HG03196 (cell line): ENCODE measurements around the gene RAB17.

ENCODE experiments used
- ATAC-seq: cut with Tn5 transposase; IDR thresholded peaks from one replicate; pipeline ENCODE4 v1.9.1; 2021; ENCODE audit not compliant: unreplicated experiment

RAB17 gene

GRCh38 chr2:237581326-237581725 lies 9.2 kb downstream of the RAB17 start:
- no peak for ATAC-seq

- no peak for ATAC-seq
These were observed 12.3 kb downstream of the RAB17 start for GRCh38 chr2:237577956-237578870.

- ATAC-seq: no peak
These were observed 13.1 kb downstream of the RAB17 start for GRCh38 chr2:237577458-237577857.

GRCh38 chr2:237576974-237577373 lies 13.6 kb downstream of the RAB17 start:
- ATAC-seq: no peak

DNA sequence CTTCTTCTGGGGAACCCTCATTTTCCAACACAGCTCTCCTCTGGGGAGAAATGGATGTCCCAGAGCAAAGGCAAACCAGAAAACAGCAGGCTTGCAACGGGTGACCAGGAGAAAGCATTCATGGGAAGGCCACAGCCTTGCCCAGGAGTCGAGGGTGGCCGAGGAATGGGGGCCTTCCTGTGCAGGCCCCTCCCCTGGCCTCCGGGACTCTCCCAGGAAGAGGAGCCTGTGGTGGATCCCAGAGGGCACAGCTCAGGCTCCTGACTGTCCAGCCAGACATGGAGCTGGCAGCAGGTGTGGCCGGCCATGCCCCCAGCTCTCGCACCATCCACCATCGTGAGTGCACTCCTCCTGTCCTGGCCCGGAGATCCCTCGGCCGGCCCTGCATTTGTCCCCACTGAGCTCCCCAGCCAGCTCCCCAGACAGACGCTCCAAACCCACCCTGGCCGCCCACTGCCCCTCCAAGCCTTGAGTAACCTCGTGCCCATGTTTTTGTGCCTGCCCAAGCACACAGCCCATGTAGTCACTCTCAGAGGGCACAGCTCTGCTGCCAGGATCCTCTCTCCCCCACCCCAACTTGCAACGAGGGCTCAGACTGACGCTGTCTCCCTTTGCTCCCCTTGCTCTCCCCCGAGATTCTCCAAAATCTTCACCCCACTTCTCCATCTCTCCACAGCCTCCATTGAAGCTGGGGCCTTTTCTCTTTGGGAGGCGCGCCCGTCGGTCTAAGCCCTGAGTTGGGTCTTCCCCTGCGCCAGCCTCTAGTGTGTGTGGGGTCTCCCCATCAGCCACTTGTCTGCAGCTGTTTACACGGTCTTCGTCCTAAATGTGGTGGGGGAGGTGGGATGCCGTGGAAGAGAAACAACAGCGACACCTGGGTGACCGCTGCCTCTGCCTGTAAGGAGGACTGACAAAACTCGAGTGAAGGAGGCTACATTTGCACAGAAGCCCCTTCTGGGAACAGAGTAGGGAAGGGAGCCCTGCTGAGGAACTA lies 14.4 kb downstream of the RAB17 start:
- ATAC-seq: no peak

GRCh38 chr2:237574894-237575868 lies 15.4 kb downstream of the RAB17 start:
- no peak for ATAC-seq

GRCh38 chr2:237574467-237574866 lies 16.1 kb downstream of the RAB17 start:
- no peak for ATAC-seq

DNA sequence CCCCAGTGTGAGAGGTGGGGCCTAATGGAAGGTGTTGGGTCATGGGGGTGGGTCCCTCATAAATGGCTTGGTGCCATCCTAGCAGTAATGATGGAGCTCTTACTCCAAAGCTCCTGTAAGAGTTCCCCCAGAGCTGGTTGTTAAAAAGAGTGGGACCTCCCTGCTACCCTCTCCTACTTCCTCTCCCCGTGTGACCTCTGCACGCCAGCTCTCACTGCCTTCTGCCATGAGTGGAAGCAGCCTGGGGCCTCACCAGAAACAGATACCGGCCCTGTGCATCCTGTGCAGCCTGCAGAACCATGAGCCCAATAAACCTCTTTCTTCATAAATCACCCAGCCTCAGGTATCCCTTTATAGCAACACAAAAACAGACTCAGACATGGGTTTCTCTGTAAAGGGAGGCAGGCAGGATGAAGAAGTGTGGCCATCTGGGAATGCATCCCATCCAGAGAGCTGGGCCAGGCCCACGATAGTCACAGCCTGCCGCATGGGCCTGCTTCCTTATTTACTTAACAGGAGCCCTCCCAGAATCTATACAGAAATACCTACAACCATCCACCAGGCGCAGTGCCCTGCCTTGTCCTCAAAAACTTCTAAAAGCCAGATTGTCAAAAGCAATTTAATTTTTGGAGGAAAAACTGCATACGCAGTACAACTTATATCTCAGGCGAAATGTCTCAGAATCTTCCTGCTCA lies 16.7 kb downstream of the RAB17 start:
- no peak for ATAC-seq

DNA sequence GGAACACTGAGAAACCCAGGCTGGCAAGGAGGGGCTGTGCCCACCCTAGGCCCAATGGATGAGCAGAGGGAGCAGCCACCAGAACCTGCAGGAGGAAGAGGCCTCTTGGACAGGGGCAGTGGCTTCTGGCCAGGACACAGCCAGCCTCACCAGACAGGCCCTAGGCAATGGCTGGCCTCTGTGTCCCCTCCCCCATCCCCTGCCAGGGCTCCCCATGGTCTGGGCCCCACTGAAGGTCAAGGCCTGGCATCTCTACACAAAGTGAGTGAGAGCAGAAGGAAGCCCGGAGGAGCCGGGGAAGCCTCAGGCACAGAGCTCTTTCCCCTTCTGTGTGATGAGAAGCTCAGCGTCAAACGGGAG lies 17.8 kb downstream of the RAB17 start:
- no peak for ATAC-seq

- ATAC-seq: peak; percentile 84
These were observed 18.4 kb downstream of the RAB17 start for GRCh38 chr2:237572021-237572741.

DNA sequence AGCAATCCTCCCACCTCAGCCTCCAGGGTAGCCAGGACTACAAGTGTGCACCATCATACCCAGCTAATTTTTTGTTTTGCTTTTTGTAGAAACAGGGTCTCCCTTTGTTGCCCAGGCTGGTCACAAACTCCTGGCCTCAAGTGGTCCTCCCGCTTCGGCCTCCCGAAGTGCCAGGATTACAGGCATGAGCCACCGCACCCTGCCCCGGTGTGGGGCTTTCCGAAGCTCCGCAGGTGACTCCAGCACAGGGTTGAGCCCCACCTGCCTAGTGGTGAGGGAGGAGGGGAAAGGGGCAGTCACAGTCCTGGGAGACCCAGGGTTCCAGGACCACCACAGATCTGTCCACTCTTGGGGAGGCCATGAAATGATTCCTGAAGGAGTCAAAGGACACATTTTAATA lies 19.0 kb downstream of the RAB17 start:
- ATAC-seq: no peak

DNA sequence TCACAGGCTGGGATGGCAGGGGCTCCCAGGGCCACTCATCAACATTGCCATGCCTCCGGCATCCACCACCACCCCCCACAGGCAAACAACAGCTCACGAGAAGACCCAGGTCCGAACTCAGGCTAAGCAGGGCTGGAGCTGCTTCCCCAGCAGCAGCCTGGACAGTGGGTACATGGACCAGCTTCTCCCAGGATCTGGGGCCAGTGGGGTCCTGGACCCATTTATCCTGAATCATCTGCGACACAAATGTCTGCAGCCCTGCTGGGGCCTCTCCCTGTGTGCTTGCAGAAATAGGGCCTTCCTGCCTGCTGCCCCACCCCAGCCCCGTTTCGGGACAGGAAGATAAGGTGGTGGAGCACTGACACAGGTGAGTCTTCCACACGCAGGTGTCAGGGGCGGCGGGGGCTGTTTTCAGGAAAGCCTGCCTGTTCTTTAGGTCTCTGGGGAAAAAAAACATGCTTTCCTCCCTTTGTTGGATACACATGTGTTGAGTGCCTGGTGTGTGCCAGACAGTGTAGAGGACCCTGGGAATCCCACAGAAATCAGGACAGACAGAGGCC lies 19.7 kb downstream of the RAB17 start:
- no peak for ATAC-seq

DNA sequence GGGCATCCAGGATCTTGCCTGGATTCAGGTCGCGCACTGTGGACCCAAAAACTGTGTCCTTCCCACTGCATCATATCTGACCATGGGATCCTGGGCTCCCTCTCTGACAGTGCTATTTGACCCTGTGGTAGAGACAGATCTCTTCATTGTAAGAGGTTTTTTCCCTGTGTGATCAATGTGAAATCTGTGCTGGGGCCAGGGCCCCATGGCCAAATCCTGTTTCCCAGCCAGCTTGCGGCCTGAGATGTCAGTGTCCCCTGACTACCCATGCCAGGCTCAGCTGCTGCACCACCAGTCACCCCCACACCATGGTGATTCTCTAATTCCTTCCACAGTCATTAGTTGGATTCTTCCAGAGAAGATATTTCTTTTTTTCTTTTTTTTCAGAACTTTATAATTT lies 20.6 kb downstream of the RAB17 start:
- ATAC-seq: no peak

GRCh38 chr2:237569041-237569440 lies 21.5 kb downstream of the RAB17 start:
- ATAC-seq: no peak

DNA sequence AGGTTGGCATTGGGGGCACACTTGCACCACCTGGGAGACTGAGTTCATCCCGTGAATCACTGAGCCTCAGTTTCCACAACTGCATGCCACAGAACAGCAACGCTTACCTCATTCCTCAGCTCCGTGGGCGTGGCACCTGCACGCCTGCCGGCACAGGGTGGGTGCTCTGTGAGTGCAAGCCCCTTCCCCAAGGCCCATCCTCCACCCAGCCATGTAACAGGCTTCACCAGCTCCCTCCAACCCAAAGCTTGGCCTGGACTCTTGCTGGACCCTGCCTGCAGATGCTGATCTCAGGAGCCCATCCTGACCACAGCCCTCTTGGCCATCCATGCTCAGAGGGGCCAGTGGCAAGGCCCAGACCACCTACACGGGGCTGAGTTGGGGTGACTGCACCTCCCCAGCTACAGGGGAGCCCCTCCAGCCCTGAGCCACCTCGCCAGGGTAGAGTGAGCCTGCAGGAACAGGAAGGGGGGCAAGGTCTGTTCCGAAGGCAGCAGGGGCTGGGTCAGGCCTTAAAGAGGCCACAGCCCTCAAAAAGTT lies 22.3 kb downstream of the RAB17 start:
- no peak for ATAC-seq

DNA sequence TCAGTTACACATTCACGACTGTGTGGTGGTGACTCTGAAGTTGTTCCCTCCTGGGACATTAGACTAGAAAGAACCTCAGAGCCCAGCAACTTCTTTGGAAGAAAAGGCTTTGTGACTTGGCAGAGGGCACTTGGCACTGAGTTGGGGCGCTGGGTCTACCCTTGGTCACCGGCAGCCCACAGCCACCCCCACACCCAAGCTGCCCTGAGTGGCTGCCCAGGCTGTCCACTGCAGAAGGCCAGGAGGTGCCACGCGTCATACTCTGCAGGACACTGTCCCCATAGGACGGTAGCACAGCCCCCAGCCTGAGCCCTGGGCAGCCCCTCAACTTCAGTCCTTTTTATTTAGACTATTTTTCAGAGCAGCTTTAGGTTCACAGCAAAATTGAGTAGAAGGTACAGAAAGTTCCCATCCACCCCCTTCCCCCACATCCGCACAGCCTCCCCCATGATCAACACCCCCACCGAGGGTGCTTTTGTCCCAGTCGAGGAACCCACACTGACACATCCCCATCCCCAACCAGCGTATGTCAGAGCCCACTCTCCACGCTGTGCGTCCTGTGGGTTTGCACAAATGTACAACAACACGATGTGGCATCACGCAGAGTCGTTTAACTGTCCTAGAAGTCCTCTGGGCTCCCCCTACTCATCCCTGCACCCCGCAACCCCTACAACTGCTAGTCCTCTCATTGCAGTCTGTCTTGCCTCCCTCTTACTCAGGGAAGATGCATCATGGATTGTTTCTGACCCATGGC lies 23.1 kb downstream of the RAB17 start:
- ATAC-seq: no peak

GRCh38 chr2:237566401-237567235 lies 23.9 kb downstream of the RAB17 start, which contains the start of gene PRLH:
Gene PRLH, plus strand, starts transcription at chr2:237566574. Its CDS starts 0 bp downstream, at chr2:237566574.
- ATAC-seq: no peak
